ENCODE measurements around the gene FOXR2. TPM values are rescaled to one million over a fixed set of nuclear protein-coding genes. Genes with fewer than 3 reads are reported as not detected.

Gene FOXR2
- polyA plus RNA-seq, 2 of the 4 experiments (the other 2 are of a cell fraction) = not detected

DNA sequence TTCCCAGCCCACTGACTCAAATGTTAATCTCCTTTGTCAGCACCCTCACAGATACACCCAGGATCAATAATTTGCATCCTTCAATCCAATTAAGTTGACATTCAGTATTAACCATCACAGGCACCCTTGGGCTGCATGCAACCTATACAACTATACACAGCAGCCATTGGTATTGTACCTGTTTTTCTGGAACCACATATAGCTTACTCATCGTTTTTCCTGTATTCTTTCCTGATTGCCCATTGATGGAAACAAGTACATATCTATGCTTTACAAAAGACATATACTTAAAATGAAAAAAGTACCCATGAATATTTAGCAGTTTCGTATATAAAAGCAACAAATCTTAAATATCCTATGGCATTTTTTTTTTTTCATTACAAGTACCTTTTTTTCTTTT lies 3.7 kb upstream of the FOXR2 start:
- FAIRE-seq (no peak), DNase-seq (ENCODE audit: low read depth in 1 of 2, low spot score in 1 of 2) (no peak), ATAC-seq (no peak)
- no peaks in the 10 kb centered on the region for H3K9me3 ChIP-seq
- TF ChIP-seq ESRRA (IDR thresholded peaks at IDR 0.05; ENCODE audit: borderline replicate concordance, low read length) (no peak), HOXB13 (CRISPR knock-in tag; IDR thresholded peaks at IDR 0.05; ENCODE audit: low read depth) (no peak), NR3C1 (IDR thresholded peaks at IDR 0.05) (no peak), FOXS1 (CRISPR knock-in tag; IDR thresholded peaks at IDR 0.05) (no peak), MAFK (IDR thresholded peaks at IDR 0.05; ENCODE audit: partially characterized antibody) (peak; percentile 57), NFE2L2 (conservative IDR thresholded peaks at IDR 0.05; ENCODE audit: low read length) (no peak)
- no peak overlapping the region for H3K4me3 ChIP-seq
- WGBS (ENCODE audit: missing lambda C conversion rate) = 0% methylated on average over 2 of the region's 2 CpGs
- H3K27ac ChIP-seq = no peak overlapping the region
- ChIA-PET CTCF (no interaction called here), POLR2A (no interaction called here)
- no peaks in the 10 kb centered on the region for H3K4me1 ChIP-seq
- no peak overlapping the region for H3K4me2 ChIP-seq

DNA sequence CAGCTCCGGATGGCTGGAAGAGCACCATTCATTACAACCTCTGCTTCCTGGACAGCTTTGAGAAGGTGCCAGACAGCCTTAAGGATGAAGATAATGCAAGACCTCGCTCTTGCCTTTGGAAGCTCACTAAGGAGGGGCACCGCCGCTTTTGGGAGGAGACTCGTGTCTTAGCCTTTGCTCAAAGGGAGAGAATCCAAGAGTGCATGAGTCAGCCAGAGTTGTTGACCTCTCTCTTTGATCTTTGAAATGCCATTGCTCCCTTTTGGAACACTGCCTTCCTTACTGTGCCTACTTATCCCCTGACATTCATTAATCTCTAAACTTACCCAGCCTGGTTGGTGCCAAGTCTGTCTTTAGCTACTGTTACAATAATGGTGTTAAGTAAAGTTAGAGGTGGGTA lies 1.2 kb downstream of the FOXR2 start:
- Histone ChIP-seq H3K4me2 (no peak overlapping the region), H3K27ac (no peak overlapping the region), H3K4me1 (no peaks in the 10 kb centered on the region), H3K4me3 (no peak overlapping the region), H3K9me3 (no peaks in the 10 kb centered on the region)
- ChIA-PET POLR2A (no interaction called here), CTCF (no interaction called here)
- no peak for ATAC-seq
- no peak for TF ChIP-seq ZC3H11A (IDR thresholded peaks at IDR 0.05)
- TF ChIP-seq, protein P1, sequence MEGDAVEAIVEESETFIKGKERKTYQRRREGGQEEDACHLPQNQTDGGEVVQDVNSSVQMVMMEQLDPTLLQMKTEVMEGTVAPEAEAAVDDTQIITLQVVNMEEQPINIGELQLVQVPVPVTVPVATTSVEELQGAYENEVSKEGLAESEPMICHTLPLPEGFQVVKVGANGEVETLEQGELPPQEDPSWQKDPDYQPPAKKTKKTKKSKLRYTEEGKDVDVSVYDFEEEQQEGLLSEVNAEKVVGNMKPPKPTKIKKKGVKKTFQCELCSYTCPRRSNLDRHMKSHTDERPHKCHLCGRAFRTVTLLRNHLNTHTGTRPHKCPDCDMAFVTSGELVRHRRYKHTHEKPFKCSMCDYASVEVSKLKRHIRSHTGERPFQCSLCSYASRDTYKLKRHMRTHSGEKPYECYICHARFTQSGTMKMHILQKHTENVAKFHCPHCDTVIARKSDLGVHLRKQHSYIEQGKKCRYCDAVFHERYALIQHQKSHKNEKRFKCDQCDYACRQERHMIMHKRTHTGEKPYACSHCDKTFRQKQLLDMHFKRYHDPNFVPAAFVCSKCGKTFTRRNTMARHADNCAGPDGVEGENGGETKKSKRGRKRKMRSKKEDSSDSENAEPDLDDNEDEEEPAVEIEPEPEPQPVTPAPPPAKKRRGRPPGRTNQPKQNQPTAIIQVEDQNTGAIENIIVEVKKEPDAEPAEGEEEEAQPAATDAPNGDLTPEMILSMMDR (IDR thresholded peaks at IDR 0.05) = no peak
- TF ChIP-seq, protein P2, sequence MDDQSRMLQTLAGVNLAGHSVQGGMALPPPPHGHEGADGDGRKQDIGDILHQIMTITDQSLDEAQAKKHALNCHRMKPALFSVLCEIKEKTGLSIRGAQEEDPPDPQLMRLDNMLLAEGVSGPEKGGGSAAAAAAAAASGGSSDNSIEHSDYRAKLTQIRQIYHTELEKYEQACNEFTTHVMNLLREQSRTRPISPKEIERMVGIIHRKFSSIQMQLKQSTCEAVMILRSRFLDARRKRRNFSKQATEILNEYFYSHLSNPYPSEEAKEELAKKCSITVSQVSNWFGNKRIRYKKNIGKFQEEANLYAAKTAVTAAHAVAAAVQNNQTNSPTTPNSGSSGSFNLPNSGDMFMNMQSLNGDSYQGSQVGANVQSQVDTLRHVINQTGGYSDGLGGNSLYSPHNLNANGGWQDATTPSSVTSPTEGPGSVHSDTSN (IDR thresholded peaks at IDR 0.05) = no peak
- TF ChIP-seq FOSB (CRISPR knock-in tag; IDR thresholded peaks at IDR 0.05) = no peak
- TF ChIP-seq ZSCAN20 (CRISPR knock-in tag; IDR thresholded peaks at IDR 0.05) = no peak
- no peak for TF ChIP-seq TFCP2L1 (CRISPR knock-in tag; IDR thresholded peaks at IDR 0.05)
- TF ChIP-seq BHLHE40 (IDR thresholded peaks at IDR 0.05; ENCODE audit: low read depth, low read length) = no peak
- no peak for TF ChIP-seq CBX2 (IDR thresholded peaks at IDR 0.05; ENCODE audit: borderline replicate concordance, low read depth)
- TF ChIP-seq HOXB5 (CRISPR knock-in tag; IDR thresholded peaks at IDR 0.05) = no peak
- TF ChIP-seq RFX5 (IDR thresholded peaks at IDR 0.05) = no peak
- TF ChIP-seq RNF2 (IDR thresholded peaks at IDR 0.05; ENCODE audit: borderline replicate concordance, low read depth) = no peak
- no peak for TF ChIP-seq CHD4 (IDR thresholded peaks at IDR 0.05; ENCODE audit: borderline replicate concordance)
- no peak for TF ChIP-seq RCOR1 (IDR thresholded peaks at IDR 0.05; ENCODE audit: low read depth, low read length)
- TF ChIP-seq TP53 (CRISPR knock-in tag; IDR thresholded peaks at IDR 0.05) = no peak
- TF ChIP-seq CEBPB (IDR thresholded peaks at IDR 0.05) = no peak
- TF ChIP-seq, protein P3, sequence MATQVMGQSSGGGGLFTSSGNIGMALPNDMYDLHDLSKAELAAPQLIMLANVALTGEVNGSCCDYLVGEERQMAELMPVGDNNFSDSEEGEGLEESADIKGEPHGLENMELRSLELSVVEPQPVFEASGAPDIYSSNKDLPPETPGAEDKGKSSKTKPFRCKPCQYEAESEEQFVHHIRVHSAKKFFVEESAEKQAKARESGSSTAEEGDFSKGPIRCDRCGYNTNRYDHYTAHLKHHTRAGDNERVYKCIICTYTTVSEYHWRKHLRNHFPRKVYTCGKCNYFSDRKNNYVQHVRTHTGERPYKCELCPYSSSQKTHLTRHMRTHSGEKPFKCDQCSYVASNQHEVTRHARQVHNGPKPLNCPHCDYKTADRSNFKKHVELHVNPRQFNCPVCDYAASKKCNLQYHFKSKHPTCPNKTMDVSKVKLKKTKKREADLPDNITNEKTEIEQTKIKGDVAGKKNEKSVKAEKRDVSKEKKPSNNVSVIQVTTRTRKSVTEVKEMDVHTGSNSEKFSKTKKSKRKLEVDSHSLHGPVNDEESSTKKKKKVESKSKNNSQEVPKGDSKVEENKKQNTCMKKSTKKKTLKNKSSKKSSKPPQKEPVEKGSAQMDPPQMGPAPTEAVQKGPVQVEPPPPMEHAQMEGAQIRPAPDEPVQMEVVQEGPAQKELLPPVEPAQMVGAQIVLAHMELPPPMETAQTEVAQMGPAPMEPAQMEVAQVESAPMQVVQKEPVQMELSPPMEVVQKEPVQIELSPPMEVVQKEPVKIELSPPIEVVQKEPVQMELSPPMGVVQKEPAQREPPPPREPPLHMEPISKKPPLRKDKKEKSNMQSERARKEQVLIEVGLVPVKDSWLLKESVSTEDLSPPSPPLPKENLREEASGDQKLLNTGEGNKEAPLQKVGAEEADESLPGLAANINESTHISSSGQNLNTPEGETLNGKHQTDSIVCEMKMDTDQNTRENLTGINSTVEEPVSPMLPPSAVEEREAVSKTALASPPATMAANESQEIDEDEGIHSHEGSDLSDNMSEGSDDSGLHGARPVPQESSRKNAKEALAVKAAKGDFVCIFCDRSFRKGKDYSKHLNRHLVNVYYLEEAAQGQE (IDR thresholded peaks at IDR 0.05) = no peak
- TF ChIP-seq HOXA7 (CRISPR knock-in tag; IDR thresholded peaks at IDR 0.05) = no peak
- no peak for TF ChIP-seq RARB (CRISPR knock-in tag; IDR thresholded peaks at IDR 0.05)
- TF ChIP-seq, protein P4, sequence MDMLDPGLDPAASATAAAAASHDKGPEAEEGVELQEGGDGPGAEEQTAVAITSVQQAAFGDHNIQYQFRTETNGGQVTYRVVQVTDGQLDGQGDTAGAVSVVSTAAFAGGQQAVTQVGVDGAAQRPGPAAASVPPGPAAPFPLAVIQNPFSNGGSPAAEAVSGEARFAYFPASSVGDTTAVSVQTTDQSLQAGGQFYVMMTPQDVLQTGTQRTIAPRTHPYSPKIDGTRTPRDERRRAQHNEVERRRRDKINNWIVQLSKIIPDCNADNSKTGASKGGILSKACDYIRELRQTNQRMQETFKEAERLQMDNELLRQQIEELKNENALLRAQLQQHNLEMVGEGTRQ (IDR thresholded peaks at IDR 0.05) = no peak
- no peak for FAIRE-seq
- 3% methylated on average over 5 of the region's 5 CpGs for WGBS (ENCODE audit: missing lambda C conversion rate)
- DNase-seq (ENCODE audit: low read depth in 1 of 2, low spot score in 1 of 2) = peak in 1 of 2 experiments; percentile 1
